ENCODE results near the gene SGMS1. TPM values are rescaled to one million over a fixed set of nuclear protein-coding genes. Genes with fewer than 3 reads are reported as not detected.

Gene SGMS1
- polyA plus RNA-seq, 1 of the 3 experiments (the other 2 are of a cell fraction), result 6.3 TPM

DNA sequence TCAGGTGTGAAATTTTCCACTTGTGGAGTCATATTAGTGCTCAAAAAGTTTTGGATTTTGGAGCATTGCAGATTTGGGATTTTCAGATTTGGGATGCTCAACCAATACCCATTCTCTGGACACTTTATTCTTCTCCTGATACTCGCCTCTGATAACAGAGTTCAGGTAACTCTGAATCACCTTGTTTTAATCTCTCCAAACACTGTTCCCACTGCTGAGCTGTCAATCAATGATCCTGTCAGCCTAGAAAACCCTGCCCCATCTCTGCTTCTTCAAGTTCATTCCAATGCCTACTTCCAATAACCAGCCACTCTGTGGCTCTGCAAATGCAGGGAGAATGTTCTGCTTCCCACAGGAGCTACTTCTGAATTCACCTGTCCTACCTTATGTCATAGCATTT, 21.8 kb downstream of the SGMS1 start (continued):
- no peak for TF ChIP-seq SMC3 (IDR thresholded peaks at IDR 0.05; ENCODE audit: low read depth, low read length)
- TF ChIP-seq RAD21 (IDR thresholded peaks at IDR 0.05; ENCODE audit: low read length), result no peak
- no peak for TF ChIP-seq RXRA (IDR thresholded peaks at IDR 0.05; ENCODE audit: borderline replicate concordance, low read depth)
- TF ChIP-seq ELF1 (IDR thresholded peaks at IDR 0.05), result no peak
- TF ChIP-seq IRF3 (IDR thresholded peaks at IDR 0.05; ENCODE audit: low read depth, low read length), result no peak
- TF ChIP-seq EP300 (IDR thresholded peaks at IDR 0.05; ENCODE audit: borderline replicate concordance in 1 of 2, low read depth in 1 of 2, low read length in 1 of 2), result no peak
- no peak for TF ChIP-seq USF1 (IDR thresholded peaks at IDR 0.05; ENCODE audit: borderline replicate concordance, low read depth)

- ChIA-PET POLR2A (no interaction called here), CTCF (no interaction called here)
- Histone ChIP-seq H3K9me2 (no peaks in the 10 kb centered on the region), H3K36me3 (replicated peaks in 1 of 2; ENCODE audit: control insufficient read depth in 1 of 2, insufficient read depth in 2 of 2, low read length in 1 of 2) (no peaks in the 10 kb centered on the region), H4K20me1 (ENCODE audit: insufficient read depth) (no peaks in the 10 kb centered on the region; the same call in 1 of the 2 replicates), H3K9me3 (no peaks in the 10 kb centered on the region), H2AFZ (ENCODE audit: low read depth) (no peak overlapping the region), H3K27me3 (ENCODE audit: insufficient read depth) (no peaks in the 10 kb centered on the region), H3K4me1 (ENCODE audit: control insufficient read depth in 1 of 2, insufficient read depth in 2 of 2, low read depth in 1 of 2, low read length in 1 of 2) (peaks cover 20 to 27% of the 10 kb centered on the region in 2 experiments), H3K27ac (ENCODE audit: low read depth in 2 of 2, low read length in 1 of 2) (peak overlapping the region in 1 of 2 experiments; percentile 65; a peak in 2 of 4 replicates), H3K9ac (no peak overlapping the region; the same call in 1 of the 2 replicates), H3K79me2 (ENCODE audit: insufficient read depth) (peaks cover 19% of the 10 kb centered on the region; the same call in 1 of the 2 replicates), H3F3A (replicated peaks; ENCODE audit: insufficient read depth) (peaks cover 49% of the 10 kb centered on the region), H3K4me3 (ENCODE audit: low read depth in 2 of 2, low read length in 1 of 2) (no peak overlapping the region), H3K4me2 (peak overlapping the region; percentile 45)
- WGBS (ENCODE audit: low lambda C conversion rate), result 65% methylated on average over 2 of the region's 2 CpGs
- peak; percentile 51; the same call in 1 of the 2 replicates for TF ChIP-seq FOSL2 (IDR thresholded peaks at IDR 0.05; ENCODE audit: borderline replicate concordance, low read depth)
- peak; percentile 45; the same call in 1 of the 2 replicates for TF ChIP-seq JUND (IDR thresholded peaks at IDR 0.05)
- TF ChIP-seq, protein P1, sequence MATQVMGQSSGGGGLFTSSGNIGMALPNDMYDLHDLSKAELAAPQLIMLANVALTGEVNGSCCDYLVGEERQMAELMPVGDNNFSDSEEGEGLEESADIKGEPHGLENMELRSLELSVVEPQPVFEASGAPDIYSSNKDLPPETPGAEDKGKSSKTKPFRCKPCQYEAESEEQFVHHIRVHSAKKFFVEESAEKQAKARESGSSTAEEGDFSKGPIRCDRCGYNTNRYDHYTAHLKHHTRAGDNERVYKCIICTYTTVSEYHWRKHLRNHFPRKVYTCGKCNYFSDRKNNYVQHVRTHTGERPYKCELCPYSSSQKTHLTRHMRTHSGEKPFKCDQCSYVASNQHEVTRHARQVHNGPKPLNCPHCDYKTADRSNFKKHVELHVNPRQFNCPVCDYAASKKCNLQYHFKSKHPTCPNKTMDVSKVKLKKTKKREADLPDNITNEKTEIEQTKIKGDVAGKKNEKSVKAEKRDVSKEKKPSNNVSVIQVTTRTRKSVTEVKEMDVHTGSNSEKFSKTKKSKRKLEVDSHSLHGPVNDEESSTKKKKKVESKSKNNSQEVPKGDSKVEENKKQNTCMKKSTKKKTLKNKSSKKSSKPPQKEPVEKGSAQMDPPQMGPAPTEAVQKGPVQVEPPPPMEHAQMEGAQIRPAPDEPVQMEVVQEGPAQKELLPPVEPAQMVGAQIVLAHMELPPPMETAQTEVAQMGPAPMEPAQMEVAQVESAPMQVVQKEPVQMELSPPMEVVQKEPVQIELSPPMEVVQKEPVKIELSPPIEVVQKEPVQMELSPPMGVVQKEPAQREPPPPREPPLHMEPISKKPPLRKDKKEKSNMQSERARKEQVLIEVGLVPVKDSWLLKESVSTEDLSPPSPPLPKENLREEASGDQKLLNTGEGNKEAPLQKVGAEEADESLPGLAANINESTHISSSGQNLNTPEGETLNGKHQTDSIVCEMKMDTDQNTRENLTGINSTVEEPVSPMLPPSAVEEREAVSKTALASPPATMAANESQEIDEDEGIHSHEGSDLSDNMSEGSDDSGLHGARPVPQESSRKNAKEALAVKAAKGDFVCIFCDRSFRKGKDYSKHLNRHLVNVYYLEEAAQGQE (IDR thresholded peaks at IDR 0.05; ENCODE audit: low read depth, low read length), result no peak
- peak; percentile 15; the same call in 1 of the 2 replicates for TF ChIP-seq ELF1 (IDR thresholded peaks at IDR 0.05)
- 0 out of 2 replicates have a peak, but pooled peaks have one; percentile 26 for TF ChIP-seq NFIC (IDR thresholded peaks at IDR 0.05; ENCODE audit: borderline replicate concordance)
- no peak for DNase-seq
These were observed 22.8 kb downstream of the SGMS1 start for GRCh38 chr10:50600831-50601477.
